Measurements from ENCODE around the gene LCN6.
"Not testable (repeated sequence)": the region's sequence is repeated elsewhere in the genome, so short reads cannot be mapped to it uniquely, and the experiment has no call there.

The LCN6 gene, protein sequence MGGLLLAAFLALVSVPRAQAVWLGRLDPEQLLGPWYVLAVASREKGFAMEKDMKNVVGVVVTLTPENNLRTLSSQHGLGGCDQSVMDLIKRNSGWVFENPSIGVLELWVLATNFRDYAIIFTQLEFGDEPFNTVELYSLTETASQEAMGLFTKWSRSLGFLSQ
- 0 reads per million in 4 experiments for total RNA-seq

DNA sequence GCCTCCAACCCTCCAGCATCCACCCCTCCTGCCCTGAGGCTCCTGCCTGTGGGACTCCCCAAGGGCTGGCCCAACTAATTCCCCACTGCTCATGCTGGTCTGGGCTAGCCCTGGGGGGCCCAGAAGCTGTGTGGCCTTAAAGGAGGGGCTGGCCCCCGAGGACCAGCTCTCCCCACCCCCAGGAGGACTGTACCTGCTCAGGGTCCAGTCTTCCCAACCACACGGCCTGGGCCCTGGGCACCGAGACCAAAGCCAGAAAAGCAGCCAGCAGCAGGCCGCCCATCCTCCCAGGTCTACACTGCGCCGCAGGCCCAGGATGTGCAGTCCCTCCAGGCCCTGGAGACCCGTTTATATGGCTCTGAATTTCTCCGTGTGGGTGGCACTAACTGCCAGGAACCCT, at the start of gene LCN6:
TSS of gene LCN6 (minus strand) at position 325 of the 400 bp plus-strand sequence. CDS start at position 283, 42 bp downstream.
- no peak for DNase-seq

DNA sequence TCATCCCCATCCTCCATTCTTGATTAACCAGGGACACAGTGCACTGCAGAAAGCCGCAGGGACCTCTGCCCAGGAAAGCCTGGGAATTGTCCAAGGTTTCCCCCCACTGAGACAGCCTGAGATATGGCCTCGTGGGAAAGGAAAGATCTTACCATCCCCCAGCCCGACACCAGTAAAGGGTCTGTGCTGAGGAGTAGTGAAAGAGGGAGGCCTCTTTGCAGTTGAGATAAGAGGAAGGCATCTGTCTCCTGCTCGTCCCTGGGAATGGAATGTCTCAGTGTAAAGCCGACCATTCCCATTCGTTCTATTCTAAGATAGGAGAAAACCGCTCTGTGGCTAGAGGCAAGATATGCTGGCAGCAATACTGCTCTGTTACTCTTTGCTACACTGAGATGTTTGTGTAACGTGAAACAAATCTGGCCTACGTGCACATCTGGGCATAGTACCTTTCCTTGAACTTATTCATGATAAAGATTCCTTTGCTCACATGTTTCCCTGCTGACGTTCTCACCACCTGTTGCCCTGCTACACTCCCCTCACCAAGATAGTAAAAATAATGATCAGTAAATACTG, 48.5 kb upstream of the LCN6 start:
- not testable (repeated sequence) for DNase-seq

DNA sequence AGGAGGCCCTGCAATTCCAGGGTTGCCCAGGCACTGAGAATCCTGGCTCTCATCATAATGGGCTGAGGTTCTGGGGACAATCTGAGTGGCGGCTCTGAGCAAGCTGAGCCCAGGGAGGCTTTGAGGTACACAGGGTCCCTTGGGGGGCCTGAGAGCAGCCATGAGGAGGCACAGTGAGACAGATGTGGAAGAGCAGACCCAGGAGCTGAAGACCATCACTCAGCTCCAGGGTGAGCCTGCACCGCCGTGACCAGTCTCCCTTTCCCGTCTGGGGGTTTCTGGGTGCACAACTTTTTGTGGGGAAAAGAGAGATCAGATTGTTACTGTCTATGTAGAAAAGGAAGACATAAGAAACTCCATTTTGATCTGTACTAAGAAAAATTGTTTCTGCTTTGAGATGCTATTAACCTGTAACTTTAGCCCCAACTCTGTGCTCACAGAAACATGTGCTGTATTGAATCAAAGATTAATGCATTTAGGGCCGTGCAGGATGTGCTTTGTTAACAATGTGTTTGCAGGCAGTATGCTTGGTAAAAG, 48.0 kb upstream of the LCN6 start, which contains the start of gene CCDC183:
TSS of gene CCDC183 (plus strand) at position 101 of the 537 bp plus-strand sequence. CDS start at position 161, 60 bp downstream.
- DNase-seq, result no peak

DNA sequence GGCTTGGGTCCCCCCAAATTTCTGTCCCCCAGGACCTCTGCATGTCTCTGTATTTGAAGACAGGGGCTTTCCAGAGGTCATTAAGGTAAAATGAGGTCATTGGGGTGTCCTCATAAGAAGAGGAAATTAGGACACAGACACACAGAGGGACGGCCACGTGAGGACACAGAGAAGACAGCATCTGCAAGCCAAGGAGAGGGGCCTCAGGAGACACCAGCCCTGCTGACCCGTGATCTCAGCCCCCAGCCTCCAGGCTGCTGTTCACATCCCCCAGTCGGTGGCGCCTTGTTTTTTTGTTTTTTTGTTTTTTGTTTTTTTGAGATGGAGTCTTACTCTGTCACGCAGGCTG, 46.6 kb upstream of the LCN6 start:
- DNase-seq, result no peak

DNA sequence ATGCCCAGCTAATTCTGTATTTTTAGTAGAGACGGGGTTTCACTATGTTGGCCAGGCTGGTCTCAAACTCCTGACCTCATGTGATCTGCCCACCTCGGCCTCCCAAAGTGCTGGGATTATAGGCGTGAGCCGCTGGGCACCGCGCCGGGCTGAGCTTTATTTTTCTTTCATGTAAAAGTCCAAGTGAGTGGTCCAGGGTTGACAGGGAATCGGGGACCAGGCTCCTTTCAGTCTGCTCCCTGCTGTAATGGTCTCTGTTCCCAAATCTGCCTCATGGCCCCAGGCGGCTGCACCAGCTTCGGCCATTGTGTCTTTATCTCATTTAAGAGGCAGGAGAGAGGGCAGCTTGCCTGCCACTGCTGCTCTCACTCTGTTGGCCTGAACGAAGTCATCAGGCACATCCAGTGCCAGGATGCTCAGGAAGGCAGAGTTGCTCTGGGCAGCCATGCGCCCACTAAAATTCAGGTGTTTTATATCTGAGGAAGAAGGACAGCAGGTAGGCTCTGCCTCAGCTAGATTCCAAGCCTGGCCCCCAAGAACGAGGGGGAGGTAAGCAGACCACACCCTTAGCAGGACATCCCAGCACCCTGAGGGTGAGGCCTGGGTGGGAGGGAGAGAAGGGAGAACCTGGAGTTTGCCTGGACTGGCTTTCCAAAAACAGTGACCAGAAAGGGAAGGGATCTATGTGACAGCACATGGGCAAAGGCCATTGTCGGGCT, 46.1 kb upstream of the LCN6 start:
- DNase-seq, result no peak

DNA sequence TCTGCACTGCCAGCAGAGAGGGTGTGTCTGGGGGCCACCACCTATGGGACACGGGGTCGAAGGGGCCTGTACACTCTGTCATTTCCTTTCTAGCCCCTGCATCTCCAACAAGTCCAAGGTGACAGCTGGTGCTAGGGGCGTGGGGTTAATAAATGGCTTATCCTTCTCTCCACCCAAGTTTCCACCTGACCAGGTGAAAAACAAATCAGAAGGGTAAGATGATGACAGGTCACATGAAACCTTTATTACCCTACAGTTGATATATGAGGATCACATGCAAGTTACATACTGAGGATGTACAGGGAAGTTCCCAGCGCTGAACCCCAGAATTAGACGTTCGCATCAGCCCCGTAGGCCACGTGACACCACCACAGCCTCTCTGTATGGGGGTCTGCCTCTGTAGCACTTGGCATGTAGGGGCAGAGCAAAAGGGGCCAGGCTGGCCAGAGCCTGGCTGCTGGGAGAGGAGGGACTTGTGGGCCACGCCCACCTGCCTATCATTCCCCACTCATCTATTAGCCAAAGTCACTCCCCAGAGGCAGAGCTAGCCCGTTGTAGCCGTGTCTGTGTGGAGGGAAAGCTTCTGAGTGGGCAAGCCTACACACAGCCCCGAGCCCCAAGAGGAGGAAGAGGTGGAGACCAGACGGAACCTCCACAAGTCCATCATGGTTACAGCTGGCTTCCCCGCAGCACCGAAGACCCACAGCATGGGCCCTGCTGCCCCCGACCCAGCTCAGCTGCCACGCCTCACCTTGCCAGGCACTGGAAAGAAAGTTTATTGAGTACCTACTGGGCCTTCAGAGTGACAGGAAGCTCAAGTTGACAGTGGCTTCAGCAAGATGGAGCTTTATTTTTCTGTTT, 45.0 kb upstream of the LCN6 start:
- DNase-seq, result no peak

DNA sequence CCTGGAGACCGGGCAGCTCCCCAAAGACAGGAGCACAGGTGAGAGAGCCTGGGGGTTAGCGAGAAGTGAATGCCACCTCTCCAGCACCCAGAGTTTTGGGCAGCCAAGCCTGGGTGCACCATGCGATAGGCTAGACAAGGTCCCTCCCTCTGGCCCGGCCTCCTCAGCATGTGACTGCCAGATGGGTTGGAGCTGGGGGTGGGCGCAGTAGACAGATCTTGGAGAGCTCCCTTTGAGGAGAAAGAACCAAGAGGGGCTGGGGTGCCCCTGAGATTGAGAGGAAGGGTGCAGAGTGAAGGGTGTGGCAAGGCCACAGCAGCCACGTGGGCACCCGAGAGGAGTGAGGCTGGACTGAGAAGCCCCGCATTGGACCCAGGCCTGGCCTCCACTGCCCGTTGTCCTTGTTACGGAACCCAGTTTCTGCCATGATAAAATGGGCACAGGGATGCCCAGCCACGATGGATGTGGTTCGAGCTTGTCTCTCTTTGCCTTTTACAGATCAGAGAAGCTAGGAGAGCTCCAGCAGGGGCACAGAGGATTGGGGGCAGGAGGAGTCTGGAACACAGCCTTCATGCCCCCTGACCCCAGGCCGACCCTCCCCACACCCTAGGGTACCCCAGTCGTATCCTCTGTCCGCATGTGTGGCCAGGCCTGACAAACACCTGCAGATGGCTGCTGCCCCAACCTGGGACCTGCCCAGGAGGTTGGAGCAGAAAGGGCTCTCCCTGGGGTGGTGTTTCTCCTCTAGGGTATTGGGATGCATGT, 44.2 kb upstream of the LCN6 start:
- no peak for DNase-seq

DNA sequence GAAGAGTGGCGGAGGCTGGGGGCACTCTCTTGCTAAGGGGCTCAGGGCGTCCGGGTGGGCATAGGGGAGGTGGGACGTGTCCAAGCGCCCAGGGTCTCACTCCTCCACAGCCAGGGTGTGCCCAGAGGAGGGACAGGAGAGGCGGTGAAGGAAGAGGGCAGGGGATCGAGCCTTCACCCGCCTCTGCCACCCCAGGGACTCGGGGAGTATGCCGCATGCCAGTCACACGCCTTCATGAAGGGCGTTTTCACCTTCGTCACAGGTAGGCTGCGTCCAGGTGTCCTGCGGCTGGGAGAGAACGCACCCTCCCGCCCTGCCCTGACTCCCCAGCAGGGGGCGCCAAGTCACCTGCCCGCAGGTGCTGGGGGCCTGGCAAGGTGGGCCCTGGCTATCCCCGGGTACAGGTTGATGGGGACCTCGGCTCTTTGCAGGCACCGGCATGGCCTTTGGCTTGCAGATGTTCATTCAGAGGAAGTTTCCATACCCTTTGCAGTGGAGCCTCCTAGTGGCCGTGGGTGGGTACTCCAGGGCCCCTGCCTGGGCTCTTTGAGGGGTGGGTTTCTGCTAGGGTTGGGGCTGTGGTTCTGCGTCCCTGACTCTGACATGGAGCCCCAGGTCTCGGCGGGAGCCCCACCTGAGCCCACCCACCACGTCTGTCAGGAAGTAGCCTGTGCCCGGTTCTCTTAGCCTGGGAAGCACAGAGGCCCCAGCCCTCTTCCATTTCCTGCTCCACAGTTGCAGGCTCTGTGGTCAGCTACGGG, 43.4 kb upstream of the LCN6 start:
- DNase-seq, result peak; percentile 74

DNA sequence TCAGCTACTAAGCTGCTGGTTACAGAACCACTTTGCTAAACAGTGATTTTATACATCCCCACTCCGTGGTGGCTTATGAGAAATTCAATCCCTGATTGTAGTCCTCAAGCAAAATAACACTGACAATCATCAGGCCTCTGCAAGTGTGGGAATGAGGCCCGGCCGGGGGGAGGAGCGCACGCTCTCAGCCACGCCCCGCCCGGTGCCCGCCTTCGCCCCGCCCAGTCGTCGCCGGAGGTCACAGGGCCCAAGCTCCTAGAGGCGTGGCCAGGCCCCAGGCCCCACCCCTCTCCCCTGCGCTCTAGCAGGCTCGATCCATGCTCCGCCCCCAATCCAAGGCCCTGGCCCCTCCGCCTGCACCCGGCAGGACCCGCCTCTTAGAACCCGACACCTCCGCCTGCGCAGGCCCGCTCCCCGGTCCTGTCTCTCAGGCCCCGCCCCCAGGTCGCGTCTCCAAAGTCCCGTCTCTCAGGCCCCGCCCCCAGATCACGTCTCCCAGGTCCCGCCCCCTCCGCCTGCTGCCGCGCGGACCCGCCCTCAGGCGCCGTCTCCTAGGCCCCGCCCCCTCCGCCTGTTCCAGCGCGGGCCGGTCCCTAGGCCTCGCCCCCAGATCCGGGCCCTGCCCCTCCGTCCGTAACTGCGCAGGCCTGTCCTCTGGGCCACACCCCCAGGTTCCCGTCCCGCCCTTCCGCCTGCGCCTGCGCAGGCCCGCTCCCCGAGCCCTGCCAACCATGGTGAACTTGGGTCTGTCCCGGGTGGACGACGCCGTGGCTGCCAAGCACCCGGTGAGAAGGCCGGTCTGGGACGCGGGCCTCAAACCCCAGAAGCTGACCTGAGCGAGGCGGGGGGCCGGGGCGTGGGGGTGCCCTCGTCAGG, 42.6 kb upstream of the LCN6 start, which contains the start of gene TMEM141:
TSS of gene TMEM141 (plus strand) at position 705 of the 876 bp plus-strand sequence. CDS start at position 732, 27 bp downstream.
- peak; percentile 99 for DNase-seq

DNA sequence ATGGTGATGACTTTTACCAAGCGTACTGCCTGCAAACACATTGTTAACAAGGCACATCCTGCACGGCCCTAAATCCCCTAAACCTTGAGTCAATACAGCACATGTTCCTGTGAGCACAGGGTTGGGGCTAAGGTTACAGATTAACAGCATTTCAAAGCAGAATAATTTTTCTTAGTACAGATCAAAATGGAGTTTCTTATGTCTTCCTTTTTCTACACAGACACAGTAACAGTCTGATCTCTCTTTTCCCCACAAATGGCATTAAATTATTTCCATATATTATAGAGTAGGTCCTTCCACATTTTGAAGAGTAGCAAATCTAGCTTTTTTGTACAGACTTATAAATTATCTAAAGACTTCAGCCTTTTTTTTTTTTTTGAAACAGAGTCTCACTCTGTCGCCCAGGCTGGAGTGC, 41.2 kb upstream of the LCN6 start:
- DNase-seq, result no peak

DNA sequence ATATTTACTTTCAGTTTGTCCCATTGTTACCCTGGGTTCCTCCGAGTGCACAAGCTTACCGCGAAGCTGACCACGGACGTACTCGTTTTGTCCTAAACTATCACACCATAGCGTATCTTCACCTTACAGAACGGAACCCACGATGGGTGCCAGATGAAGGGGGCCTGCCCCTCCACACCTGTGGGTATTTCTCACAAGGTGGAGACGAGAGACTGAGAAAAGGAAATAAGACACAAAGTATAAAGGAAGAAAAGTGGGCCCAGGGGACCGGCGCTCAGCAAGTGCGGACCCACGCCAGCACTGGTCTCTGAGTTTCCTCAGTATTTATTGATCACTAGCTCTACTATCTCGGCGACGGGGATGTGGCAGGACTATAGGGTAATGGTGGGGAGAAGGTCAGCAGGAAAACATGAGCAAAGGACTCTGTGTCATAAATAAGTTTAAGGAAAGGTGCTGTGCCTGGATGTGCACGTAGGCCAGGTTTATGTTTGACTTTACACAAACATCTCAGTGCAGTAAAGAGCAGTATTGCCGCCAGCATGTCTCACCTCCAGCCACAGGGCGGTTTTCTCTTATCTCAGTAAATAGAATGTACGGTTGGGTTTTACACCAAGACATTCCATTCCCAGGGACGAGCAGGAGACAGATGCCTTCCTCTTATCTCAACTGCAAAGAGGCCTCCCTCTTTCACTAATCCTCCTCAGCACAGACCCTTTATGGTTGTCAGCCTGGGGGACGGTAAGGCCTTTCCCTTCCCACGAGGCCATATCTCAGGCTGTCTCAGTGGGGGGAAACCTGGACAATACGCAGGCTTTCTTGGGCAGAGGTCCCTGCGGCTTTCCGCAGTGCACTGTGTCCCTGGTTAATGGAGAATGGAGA, 40.6 kb upstream of the LCN6 start:
- DNase-seq, result not testable (repeated sequence)

DNA sequence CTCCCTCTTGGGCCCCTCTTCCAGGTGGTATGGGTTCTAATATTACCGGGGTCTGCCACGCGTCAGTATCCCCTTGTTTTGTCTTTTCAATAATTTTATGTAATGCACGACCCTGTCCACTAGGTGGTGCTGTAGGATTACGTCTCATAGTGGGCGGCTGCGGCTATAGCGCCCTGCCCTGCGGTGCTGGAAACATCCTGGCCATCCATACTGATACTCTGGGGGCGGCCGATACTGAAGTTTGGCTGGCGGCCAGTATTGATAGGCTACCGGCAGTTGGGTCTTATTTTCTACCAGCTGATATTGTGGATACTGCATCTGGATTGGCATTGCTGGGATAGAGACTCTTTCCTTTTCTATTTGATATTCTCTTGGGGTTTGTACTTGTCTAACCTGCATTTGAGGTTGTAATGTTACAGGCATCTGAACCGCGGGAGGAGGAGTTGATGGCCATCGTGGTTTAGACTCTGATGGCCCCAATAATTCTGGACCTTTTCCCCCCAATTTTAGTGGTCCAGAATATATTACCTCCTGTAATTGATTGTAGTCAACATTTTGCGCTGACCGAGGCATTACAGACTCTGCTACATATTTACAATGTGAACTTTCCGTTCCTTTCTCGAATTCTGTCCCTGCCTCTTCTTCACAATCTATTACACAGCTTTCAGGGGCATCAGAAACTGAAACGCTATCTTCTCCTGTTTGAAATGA, 39.5 kb upstream of the LCN6 start:
- DNase-seq, result peak; percentile 52

DNA sequence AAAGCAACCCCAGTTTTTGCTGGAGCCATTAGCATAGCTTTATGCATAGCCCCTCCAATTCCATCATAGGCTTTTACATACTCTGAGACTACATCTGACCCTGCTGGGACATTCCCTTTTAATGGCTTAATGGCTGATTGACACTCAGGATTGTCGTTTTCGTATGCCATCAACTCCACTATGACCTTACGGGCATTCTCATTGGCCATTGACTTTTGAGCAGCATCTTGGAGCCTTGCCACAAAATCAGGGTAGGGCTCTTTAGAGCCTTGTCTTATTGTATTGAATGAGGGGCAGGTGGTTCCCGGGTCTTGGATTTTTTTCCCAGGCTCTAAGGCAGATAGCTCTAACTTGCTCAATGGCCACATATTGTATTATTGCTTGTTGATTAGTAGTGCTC, 38.7 kb upstream of the LCN6 start:
- DNase-seq, result not testable (repeated sequence)

DNA sequence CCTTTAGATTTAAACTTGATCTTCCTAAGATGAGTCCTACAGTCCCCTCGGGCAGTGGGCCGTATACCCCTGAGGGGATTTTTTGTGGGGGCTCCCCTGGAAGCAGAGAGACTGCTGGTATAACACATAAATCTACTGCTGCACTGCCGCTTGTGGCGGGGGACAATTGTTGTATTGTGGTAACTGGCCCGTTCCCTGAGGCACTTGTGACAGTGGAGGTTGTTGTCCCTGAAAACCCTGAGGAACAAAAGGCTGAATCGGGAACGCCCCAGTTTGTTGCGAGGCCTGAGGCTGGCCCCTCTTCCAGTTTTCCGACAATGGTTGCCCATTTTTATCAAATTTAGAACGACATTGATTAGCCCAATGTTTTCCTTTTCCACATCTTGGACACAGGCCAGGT, 38.1 kb upstream of the LCN6 start:
- no peak for DNase-seq

DNA sequence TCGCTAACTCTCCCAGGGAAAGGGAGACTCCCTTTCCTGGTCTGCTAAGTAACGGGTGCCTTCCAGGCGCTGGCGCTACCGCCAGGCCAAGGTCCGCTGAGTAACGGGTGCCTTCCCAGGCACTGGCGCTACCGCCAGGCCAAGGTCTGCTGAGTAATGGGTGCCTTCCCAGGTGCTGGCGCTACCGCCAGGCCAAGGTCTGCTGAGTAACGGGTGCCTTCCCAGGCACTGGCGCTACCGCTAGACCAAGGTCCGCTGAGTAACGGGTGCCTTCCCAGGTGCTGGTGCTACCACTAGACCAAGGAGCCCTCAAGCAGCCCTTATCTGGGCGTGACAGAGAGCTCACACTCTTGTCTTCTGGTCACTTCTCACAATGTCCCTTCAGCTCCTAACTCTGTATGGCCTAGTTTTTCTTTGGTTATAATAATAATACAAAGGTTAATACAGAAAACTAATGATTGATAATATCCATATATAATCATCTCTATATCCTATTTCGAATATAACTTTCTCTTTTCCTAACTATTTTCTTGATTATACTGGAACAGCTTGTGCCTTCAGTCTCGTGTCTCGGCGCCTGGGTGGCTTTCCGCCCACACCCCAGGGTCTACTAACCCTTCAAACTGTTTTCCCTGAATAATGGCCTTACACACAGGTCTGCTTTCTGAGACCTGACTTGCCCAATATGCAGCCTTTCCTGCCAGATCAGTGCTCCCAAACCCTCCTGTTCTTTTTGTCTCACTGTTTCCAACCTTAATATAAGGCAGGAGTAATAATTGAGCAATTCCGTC, 37.4 kb upstream of the LCN6 start:
- not testable (repeated sequence) for DNase-seq

DNA sequence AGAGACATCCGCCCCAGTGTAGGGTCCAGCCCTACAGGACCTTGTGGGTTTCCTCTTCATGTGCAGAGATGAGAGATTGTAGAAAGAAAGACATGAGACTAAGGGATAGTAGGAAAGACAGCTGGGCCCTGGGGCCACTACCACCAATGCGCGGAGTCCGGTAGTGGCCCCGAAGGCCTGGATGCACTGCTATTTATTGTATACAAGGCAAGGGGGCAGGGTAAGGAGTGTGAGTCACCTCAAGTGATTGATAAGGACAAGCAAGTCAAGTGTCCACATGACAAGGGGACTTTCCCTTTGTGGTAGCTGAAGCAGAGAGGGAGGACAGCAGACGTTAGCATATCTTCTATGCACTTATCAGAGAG, 36.7 kb upstream of the LCN6 start:
- no peak for DNase-seq

DNA sequence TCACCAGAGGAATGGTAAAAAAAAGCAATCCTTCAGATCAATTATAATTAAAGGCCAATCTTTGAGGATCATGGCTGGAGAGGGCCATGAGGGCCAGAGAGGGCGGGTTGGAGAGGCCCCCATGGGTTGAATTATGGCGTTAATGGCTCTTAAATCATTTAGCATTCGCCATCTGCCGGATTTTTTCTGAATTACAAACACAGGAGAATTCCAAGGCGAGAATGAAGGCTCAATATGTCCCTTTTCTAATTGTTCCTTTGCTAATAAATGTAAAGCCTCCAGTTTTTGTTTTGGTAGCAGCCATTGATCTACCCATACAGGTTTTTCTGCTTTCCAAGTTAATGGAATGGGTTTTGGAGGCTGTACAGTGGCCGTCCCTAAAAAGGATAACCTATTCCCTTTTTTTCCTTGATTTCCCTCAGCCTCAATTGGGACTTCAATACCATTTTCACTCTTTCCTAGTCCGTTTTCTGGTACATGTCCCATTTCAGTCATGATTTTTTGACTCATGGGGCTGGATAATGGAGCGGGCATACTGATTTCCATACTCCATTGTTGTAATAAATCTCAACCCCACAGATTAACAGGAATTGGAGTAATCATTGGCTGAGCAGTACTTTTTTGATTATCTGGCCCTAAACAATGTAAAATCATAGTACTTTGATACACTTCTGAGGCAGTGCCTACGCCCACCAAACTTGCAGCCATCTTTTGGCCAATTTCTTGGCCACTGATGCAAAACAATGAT, 36.1 kb upstream of the LCN6 start:
- no peak for DNase-seq
